ENCODE data around the gene EOGT. TPM values are rescaled to one million over a fixed set of nuclear protein-coding genes. Genes with fewer than 3 reads are reported as not detected.

EOGT gene
- total RNA-seq, 1 donor from 2014 or later, result 35.5 TPM

GRCh38 chr3:68963376-68963775 is 50.1 kb downstream of the EOGT start:
- no peak for DNase-seq

- DNase-seq, result no peak
Measured at GRCh38 chr3:68958932-68959331, 54.6 kb downstream of the EOGT start.

DNA sequence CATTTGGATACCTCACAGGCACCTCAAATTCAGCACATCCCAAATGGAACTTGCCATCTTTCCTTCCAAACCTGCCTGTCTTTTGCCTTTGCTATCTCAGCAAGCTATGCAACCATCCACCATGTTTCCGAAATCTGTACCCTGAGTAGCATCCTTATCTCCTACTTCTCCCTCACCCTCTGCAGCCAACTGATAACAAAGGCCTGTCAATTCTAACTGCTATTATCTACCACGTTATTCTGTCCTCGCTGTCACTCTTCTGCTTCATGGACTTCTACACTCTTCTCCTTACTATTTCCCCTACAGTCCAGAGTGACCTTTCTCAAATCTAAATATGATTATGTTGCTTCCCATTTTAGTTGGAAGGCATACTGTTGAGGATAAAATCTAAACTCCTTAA is 55.6 kb downstream of the EOGT start:
- no peak for DNase-seq

DNA sequence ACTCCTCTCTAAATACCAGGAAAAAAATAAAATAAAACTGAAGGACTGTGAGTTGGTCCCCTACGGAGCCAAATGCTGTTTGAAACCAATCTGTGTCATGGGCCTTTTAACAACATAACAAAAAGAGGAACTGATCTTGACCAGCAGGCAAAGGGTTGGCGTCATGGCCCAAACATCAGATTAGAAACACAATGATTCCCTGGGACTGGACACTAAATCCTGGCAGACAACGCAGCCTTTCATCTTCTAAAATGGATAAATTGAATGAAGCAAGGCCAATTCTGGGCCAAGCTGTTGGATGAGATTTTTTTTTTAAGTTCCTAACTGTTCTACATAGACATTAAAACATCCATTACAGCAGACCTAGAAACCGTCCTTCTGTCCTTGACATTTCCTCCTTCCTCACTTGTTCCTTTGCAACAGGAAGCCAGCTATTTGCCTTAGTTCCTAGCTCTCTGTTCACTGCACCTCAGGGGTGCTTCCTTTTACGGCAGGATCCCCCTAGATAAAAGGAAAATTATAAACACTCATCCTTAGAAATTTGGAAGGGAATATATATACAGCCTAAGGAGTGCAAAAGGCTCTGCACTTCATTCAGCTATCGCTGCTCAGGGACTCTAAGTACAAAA is 59.6 kb downstream of the EOGT start:
- DNase-seq, result peak; percentile 13

GRCh38 chr3:68945225-68945624 is 68.3 kb downstream of the EOGT start:
- no peak for DNase-seq

- DNase-seq, result no peak
Measured at GRCh38 chr3:68943753-68944500, 69.6 kb downstream of the EOGT start.

DNA sequence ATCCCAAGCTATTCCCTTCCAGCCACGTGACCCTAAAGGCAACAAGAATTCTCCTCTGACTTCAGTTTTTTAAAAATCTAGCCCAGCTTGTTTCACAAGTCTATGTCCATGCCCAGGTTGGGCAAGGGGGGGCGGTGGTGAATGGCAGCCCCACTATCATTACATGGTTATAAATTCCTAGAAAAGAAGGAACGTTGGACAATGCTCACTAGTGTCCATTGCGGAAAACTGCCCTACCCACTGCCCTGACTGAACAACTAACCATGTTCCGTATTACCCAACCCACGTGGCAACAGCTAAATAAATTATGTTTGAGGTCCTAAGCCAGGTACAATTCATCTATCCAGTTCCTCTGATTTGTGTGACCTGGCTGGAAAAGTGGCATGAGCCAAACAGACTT is 72.4 kb downstream of the EOGT start:
- no peak for DNase-seq

GRCh38 chr3:68936856-68937255 is 76.6 kb downstream of the EOGT start:
- DNase-seq, result no peak

GRCh38 chr3:68935778-68936177 is 77.7 kb downstream of the EOGT start:
- DNase-seq, result no peak

DNA sequence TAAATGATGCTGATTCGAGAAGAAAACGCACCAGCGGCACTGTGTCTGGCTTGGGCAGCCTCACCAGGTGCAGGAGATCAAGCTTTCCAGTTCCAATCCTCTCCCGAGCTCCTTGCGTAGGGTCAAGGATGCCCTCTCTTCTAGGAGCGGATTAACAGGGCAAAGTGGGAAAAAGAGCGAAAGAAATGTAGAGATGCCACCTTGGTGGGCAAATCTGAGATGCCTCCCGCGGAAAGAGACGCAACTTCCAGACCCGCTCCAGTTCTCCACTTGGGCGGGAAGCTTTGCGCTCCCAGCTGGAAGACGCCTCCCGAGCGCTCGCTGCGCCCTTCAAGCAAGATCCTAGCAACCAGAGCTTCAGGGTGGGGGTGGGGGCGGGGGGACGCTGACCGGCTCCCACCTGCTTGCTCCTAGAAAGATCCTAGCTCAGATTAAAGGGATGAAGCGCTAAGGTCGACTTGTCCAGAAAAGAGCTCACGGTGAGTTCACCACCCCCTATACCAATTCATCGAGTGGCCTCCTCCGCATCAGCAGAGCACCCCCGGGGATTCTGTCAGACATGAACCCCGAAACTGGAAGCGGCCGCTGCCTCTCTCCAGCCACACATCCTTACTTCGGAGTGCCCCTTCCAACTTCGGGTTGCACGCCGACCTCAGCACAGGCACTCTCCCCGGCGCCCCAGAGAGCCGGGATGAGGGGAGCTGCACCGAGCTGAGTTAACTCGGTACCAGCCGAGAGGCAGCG is 81.9 kb downstream of the EOGT start:
- no peak for DNase-seq

Small RNA genes lying within 50 kb of the gene (small RNA-seq; reads per million reads assigned to genes)
- not detected for gene MIR3136 (ENCODE audit: low replicate concordance)

Other genes starting within 250 kb of the EOGT start
- 1.0 TPM for gene TAFA4, start 81.1 kb downstream of the EOGT start, total RNA-seq
- 43.4 TPM for gene TMF1, start 38.6 kb upstream of the EOGT start, total RNA-seq
- gene UBA3, start 66.7 kb upstream of the EOGT start, total RNA-seq, result 75.3 TPM
- gene ARL6IP5, start 71.3 kb upstream of the EOGT start, total RNA-seq, result 115 TPM
- gene LMOD3, start 108.9 kb upstream of the EOGT start, total RNA-seq, result 122 TPM